Rectal smooth muscle tissue (tissue), 1 donor: Measurements from ENCODE around the gene EXOSC7.

ENCODE experiments used
- H3K27ac ChIP-seq: one replicate; pipeline ENCODE4 v1.7.0; 2013; ENCODE audit warnings: low read depth, low read length, inconsistent platforms
- H3K27me3 ChIP-seq: one replicate; pipeline ENCODE4 v1.7.0; 2013; ENCODE audit warnings: low read length; ENCODE audit not compliant: control insufficient read depth, insufficient read depth
- H3K36me3 ChIP-seq: one replicate; pipeline ENCODE4 v1.7.0; 2013; ENCODE audit warnings: low read length; ENCODE audit not compliant: control insufficient read depth, insufficient read depth
- H3K4me1 ChIP-seq: one replicate; pipeline ENCODE4 v1.7.0; 2013; ENCODE audit warnings: low read length; ENCODE audit not compliant: control insufficient read depth, insufficient read depth
- H3K4me3 ChIP-seq: one replicate; pipeline ENCODE4 v1.7.0; 2013; ENCODE audit warnings: low read length
- H3K9ac ChIP-seq: one replicate; pipeline ENCODE4 v1.7.0; 2013; ENCODE audit warnings: low read length

EXOSC7 gene

GRCh38 chr3:45056608-45057301, 80.7 kb downstream of the EXOSC7 start:
- no peak overlapping the region for H3K9ac ChIP-seq
- no peak overlapping the region for H3K27ac ChIP-seq
- no peaks in the 10 kb centered on the region for H3K27me3 ChIP-seq
- H3K4me1 ChIP-seq: no peaks in the 10 kb centered on the region
- H3K4me3 ChIP-seq: no peak overlapping the region
- H3K36me3 ChIP-seq: no peaks in the 10 kb centered on the region

- Histone ChIP-seq H3K9ac (no peak overlapping the region), H3K4me1 (no peaks in the 10 kb centered on the region), H3K4me3 (no peak overlapping the region), H3K27ac (no peak overlapping the region), H3K27me3 (no peaks in the 10 kb centered on the region), H3K36me3 (no peaks in the 10 kb centered on the region)
These were observed 81.5 kb downstream of the EXOSC7 start for GRCh38 chr3:45057557-45057956.

GRCh38 chr3:45059132-45059531, 83.1 kb downstream of the EXOSC7 start:
- H3K36me3 ChIP-seq: no peaks in the 10 kb centered on the region
- H3K27me3 ChIP-seq: no peaks in the 10 kb centered on the region
- no peaks in the 10 kb centered on the region for H3K4me1 ChIP-seq
- no peak overlapping the region for H3K9ac ChIP-seq
- no peak overlapping the region for H3K4me3 ChIP-seq
- no peak overlapping the region for H3K27ac ChIP-seq

- Histone ChIP-seq H3K27me3 (no peaks in the 10 kb centered on the region), H3K27ac (no peak overlapping the region), H3K4me3 (no peak overlapping the region), H3K4me1 (no peaks in the 10 kb centered on the region), H3K9ac (no peak overlapping the region), H3K36me3 (no peaks in the 10 kb centered on the region)
These were observed 84.3 kb downstream of the EXOSC7 start for GRCh38 chr3:45060165-45060892.
